Tongue (tissue), 2 donors: ENCODE results near the gene ZBTB44. TPM values are rescaled to one million over a fixed set of nuclear protein-coding genes. Genes with fewer than 3 reads are reported as not detected.
"Not testable (repeated sequence)": the region's sequence is repeated elsewhere in the genome, so short reads cannot be mapped to it uniquely, and the experiment has no call there.

Source experiments
- DNase-seq: peaks from one replicate; pipeline ENCODE4 v3.0.0-alpha.2; 2015
- total RNA-seq: library from RNA; depleted of rRNA; stranded (reverse); fragments of >200 nt; gene quantifications from one replicate; pipeline ENCODE4 v1.2.3, GENCODE V29; 2014

Gene ZBTB44
- total RNA-seq: 91.6 TPM

GRCh38 chr11:130314750-130315285 is at the start of gene ZBTB44:
Gene ZBTB44, minus strand, starts transcription at chr11:130314917. Its CDS starts 53,044 bp downstream, at chr11:130261873.
- DNase-seq: peak; percentile 97

- DNase-seq: no peak
Measured at GRCh38 chr11:130359419-130359818, 44.7 kb upstream of the ZBTB44 start.

- no peak for DNase-seq
Measured at GRCh38 chr11:130358398-130358797, 43.7 kb upstream of the ZBTB44 start.

GRCh38 chr11:130347261-130347660 is 32.5 kb upstream of the ZBTB44 start:
- no peak for DNase-seq

GRCh38 chr11:130344841-130345240 is 30.1 kb upstream of the ZBTB44 start:
- no peak for DNase-seq

- DNase-seq: no peak
Measured at GRCh38 chr11:130340671-130341319, 26.1 kb upstream of the ZBTB44 start.

GRCh38 chr11:130338667-130339066 is 23.9 kb upstream of the ZBTB44 start:
- DNase-seq: no peak

- no peak for DNase-seq
Measured at GRCh38 chr11:130337281-130338089, 22.8 kb upstream of the ZBTB44 start.

- DNase-seq: not testable (repeated sequence)
Measured at GRCh38 chr11:130331397-130331796, 16.7 kb upstream of the ZBTB44 start.

GRCh38 chr11:130330101-130330684 is 15.5 kb upstream of the ZBTB44 start:
- DNase-seq: peak; percentile 48

- no peak for DNase-seq
Measured at GRCh38 chr11:130328420-130328819, 13.7 kb upstream of the ZBTB44 start.

- no peak for DNase-seq
Measured at GRCh38 chr11:130327716-130328115, 13.0 kb upstream of the ZBTB44 start.

GRCh38 chr11:130325691-130326090 is 11.0 kb upstream of the ZBTB44 start:
- no peak for DNase-seq

- no peak for DNase-seq
Measured at GRCh38 chr11:130323452-130324450, 9.0 kb upstream of the ZBTB44 start.

GRCh38 chr11:130322126-130322525 is 7.4 kb upstream of the ZBTB44 start:
- DNase-seq: no peak

- no peak for DNase-seq
Measured at GRCh38 chr11:130318031-130318673, 3.4 kb upstream of the ZBTB44 start.

- DNase-seq: no peak
Measured at GRCh38 chr11:130315354-130315970, 745 bp upstream of the ZBTB44 start.

- peak; percentile 70 for DNase-seq
Measured at GRCh38 chr11:130314184-130314749, 450 bp downstream of the ZBTB44 start.

- peak; percentile 8 for DNase-seq
Measured at GRCh38 chr11:130313383-130314183, 1.1 kb downstream of the ZBTB44 start.
